NCI-H146 treated with DMSO at 0.1 percent for 48 hours (cell line): Measurements from ENCODE around the gene CATSPERE.

ENCODE experiments used
- DNase-seq: peaks from one replicate; lab custom pipeline; 2025; ENCODE audit not compliant: unreplicated experiment; lab: John Stamatoyannopoulos, UW

The CATSPERE gene

DNA sequence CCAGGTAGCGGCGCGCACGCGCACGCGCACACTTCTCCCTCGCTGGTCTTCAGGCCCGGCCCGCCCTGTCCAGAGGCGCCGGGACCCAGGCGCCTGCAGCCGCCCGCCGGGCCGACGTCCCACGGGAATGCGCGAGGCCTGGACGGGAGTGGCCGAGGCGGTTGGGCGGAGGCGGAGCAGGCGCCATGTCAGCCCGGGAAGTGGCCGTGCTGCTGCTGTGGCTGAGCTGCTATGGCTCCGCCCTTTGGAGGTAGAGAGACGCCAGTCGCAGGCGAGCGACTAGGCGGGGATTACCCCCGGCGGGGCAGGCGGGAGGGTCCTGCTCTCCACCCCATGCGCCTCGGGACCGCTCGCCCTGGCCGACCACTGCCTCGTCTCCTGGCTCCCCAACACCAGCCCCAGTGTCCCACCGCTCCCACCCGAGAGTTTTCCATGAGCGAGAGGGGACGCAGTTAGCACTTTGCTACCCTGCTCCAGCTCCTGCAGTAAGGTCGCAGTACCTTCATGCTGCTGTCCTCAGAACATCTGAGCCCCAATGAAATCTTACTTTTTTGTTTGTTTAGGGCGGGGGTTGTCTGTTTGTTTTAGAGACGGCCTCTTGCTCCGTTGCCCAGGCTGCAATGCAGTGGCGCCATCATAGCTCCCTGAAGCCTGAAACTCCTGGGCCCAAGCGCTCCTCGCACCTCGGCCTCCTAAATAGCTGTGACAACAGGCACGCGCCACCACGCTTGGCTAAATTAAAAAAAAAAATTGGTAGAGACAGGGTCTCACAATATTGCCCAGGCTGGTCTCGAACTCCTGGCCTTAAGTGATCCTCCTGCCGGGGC is at the start of gene CATSPERE:
Gene CATSPERE, plus strand, starts transcription at position 29 of the 827 bp plus-strand sequence. Its CDS starts 157 bp downstream, at position 186.
- peak; percentile 92 for DNase-seq

GRCh38 chr1:244412176-244412575 is 48.9 kb upstream of the CATSPERE start:
- no peak for DNase-seq

- no peak for DNase-seq
Observed at GRCh38 chr1:244413736-244414135, 47.3 kb upstream of the CATSPERE start.

DNA sequence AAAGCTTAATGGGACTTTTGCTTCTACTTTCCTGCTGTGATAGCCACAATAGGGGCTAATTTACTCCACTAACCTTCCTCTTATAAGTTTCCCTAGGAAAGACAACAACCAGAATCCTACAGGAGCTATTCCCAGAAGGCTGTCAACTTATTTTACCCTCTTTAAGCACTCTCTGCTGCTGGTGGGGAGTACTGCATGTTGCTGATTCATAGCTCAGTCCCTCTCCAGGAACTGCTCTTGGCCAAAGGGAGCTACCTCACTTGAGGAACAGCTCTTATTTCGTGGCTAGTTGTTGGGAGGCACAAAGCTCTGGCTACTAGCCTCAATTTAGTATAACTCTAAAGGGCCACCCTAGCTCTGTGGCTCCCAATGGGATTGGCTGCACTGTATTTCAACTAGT is 46.5 kb upstream of the CATSPERE start:
- no peak for DNase-seq

GRCh38 chr1:244419024-244419423 is 42.0 kb upstream of the CATSPERE start:
- no peak for DNase-seq

GRCh38 chr1:244422174-244422573 is 38.9 kb upstream of the CATSPERE start:
- no peak for DNase-seq

- DNase-seq = no peak
Observed at GRCh38 chr1:244424649-244425334, 36.3 kb upstream of the CATSPERE start.

- DNase-seq = no peak
Observed at GRCh38 chr1:244427647-244428046, 33.4 kb upstream of the CATSPERE start.

GRCh38 chr1:244429818-244430217 is 31.3 kb upstream of the CATSPERE start:
- no peak for DNase-seq

GRCh38 chr1:244431166-244431565 is 29.9 kb upstream of the CATSPERE start:
- no peak for DNase-seq

DNA sequence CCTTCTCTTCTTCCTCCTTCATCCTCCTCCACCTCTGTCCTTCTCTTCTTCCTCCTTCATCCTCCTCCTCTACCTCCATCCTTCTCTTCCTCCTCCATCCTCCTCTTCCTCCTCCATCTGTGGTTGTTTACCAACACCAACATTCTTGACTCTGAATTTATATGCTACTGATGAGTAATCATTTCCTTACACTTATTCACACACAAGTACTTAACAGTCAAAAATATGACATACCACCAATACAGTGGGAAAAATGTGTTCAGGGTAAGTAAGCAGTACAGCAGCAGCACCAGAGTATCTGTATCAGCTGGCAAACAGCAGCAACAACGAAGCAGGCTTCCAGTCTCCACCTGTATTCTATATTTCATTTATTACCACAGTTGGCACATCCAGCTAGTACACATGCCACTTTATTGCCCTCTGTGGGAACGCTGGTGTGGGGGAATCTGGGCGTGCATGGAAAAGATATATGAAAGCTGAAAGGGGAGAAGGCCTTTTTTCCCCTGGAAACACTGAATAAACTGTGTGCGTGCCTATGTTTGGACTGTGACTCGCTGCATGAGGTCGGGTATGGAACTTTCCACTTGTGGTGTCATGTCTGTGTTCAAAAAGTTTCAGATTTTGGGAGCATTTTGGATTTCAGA is 25.4 kb upstream of the CATSPERE start:
- DNase-seq = no peak

DNA sequence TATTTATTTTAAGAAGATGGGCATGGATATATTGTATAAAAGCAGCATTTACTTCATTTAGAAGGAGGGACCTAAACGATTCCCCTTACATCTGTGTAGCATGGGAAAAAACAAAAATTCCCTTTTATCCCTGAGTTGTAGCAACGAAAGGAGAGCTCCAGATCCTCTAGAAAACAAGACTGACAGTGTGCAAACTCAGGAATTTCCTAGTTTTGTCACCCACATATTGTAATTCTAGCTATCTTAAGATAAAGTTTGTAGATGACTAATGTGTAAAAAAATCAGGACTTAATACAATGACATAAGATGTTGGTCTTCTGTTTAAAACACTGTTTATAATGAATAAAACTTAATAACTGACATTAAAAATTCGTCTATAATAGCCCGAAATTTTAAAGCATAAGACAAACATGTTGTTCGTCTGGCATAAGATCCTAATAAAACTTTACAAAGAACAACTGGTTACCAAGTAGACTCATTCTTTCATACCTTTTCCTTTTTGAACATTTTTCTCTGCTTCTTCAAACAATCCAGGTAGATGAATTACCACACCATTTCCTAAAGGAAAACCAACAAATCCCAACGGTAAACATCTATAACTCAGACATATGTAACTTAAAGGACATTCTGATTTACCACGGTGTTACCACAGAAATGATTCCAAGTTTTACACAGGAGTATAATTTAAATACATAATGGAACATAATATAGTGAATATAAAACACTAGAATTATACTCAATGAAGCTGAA is 24.6 kb upstream of the CATSPERE start:
- no peak for DNase-seq

DNA sequence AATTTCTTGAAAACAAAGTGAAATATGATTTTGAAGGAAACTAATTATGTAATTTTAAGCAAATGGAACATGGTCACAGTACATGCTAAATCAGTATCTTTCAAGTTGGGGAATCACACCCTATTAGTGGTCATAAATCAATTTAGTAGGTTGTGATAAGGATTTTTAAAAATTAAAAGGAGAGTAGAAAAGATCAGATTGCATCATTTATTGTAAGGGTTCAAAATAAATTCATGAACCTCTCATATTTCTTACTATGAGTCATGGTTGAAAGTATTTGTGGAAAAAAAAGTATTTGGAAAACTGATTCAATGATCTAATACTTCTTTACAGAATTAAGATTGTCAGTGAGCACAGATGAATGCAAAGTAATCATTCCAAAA is 24.0 kb upstream of the CATSPERE start:
- no peak for DNase-seq

- DNase-seq = no peak
Observed at GRCh38 chr1:244439391-244440032, 21.6 kb upstream of the CATSPERE start.

DNA sequence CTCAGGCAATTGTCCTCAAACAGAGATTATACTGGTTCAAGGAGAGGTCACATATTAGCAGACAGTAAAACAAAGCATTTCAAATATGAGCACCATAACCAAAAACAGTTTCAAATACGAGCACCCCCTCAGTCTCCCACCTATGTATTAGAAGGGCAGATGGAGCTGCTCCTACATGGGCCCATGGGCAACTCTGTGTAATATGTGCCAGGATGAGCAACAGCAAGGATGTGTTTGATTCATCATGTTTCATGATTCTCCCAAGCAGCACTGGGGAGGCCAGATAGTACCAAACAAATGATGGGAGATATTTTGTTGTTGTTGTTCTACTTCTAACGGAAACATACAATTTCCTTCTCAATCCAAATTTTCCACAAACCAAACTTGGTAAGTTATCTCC is 18.2 kb upstream of the CATSPERE start:
- no peak for DNase-seq

DNA sequence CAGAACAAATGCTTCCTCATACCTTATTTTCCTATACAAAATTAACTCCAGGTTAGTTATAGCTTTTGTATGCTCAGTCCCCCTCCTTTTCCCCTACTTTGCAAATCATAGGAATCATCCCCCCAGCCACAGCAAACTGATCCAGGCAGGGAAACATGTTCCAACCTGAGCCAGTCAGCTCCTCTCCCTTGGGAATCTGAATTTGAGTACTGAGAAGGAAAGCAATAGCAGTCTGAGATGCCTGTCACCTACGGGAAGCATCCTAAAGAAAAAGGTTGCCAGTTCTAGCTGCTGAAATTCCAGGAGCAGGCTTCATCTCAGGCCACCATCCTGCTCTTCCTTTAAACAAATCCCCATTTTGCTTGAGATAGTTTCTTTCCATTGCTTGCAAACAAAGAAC is 16.2 kb upstream of the CATSPERE start:
- DNase-seq = no peak

GRCh38 chr1:244445320-244446181 is 15.5 kb upstream of the CATSPERE start:
- no peak for DNase-seq

DNA sequence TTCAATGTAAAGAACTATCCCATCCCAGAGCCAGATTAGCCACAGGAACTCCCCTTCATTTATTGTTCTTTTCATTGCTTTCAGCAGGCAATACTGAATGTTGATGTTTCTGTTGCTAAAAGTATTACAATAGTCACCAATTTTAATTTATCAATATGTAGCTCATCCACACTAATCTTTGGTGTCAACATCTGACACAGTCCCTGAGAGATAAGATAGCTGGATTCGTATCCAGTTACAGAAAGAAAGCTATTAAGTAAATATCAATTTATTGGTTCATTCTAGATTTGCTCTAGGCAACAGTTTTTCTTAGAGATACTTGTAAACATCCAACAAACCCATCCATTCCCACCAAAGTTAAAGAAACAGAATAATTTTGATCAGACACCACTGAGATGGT is 14.0 kb upstream of the CATSPERE start:
- DNase-seq = peak; percentile 67

DNA sequence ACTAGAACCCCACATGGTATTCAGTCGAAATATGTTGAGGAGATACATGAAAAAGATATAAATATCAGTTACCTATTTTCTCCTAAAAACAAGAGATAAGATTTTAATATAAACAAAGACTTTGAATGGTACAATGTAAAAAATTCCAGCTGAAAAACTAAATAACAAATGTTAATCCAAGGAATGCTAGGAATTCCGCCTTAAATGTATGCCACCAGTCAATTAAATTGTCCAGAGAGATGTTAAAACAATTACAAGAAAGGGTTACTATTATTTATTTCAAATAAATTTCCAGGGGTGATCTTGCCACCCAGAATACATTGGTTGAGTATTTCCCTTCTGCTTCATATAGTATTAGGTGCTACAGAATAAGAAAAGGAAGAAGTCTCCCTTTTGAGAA is 13.5 kb upstream of the CATSPERE start:
- DNase-seq = no peak
